ENCODE results near the gene MSRB2. TPM values are rescaled to one million over a fixed set of nuclear protein-coding genes. Genes with fewer than 3 reads are reported as not detected.

The MSRB2 gene
- total and polyA plus RNA-seq, 12 donors, result 57.1 to 230 (median 175) TPM

GRCh38 chr10:23094786-23095403 lies 484 bp upstream of the MSRB2 start:
- peak in 4 of 8 donors; percentile 1 to 12 (median 4) for ATAC-seq
- intact Hi-C loops (cut with DNase I), result loop anchor here in 1 of 10 donors (10.0 kb wide), 1 partner anchor 840 kb away; no protein-coding TSS in a partner anchor
- peaks cover 0 to 41% (median 35%) of the 10 kb centered on the region in 9 donors for H3K4me1 ChIP-seq
- 21 to 26% methylated on average over 8 of the region's 8 CpGs for WGBS, 2 donors
- TF ChIP-seq, protein P1, sequence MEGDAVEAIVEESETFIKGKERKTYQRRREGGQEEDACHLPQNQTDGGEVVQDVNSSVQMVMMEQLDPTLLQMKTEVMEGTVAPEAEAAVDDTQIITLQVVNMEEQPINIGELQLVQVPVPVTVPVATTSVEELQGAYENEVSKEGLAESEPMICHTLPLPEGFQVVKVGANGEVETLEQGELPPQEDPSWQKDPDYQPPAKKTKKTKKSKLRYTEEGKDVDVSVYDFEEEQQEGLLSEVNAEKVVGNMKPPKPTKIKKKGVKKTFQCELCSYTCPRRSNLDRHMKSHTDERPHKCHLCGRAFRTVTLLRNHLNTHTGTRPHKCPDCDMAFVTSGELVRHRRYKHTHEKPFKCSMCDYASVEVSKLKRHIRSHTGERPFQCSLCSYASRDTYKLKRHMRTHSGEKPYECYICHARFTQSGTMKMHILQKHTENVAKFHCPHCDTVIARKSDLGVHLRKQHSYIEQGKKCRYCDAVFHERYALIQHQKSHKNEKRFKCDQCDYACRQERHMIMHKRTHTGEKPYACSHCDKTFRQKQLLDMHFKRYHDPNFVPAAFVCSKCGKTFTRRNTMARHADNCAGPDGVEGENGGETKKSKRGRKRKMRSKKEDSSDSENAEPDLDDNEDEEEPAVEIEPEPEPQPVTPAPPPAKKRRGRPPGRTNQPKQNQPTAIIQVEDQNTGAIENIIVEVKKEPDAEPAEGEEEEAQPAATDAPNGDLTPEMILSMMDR (IDR thresholded peaks at IDR 0.05), result no peak
- peak overlapping the region in 8 of 10 donors; percentile 79 to 93 (median 84) for H3K4me3 ChIP-seq
- no peaks in the 10 kb centered on the region for H3K27me3 ChIP-seq
- peaks cover 0 to 31% (median 4%) of the 10 kb centered on the region in 11 donors for H3K9me3 ChIP-seq
- no peaks in the 10 kb centered on the region for H3K36me3 ChIP-seq
- DNase-seq, result no peak
- H3K27ac ChIP-seq, result peak overlapping the region in 7 of 10 donors; percentile 18 to 96 (median 66)

DNA sequence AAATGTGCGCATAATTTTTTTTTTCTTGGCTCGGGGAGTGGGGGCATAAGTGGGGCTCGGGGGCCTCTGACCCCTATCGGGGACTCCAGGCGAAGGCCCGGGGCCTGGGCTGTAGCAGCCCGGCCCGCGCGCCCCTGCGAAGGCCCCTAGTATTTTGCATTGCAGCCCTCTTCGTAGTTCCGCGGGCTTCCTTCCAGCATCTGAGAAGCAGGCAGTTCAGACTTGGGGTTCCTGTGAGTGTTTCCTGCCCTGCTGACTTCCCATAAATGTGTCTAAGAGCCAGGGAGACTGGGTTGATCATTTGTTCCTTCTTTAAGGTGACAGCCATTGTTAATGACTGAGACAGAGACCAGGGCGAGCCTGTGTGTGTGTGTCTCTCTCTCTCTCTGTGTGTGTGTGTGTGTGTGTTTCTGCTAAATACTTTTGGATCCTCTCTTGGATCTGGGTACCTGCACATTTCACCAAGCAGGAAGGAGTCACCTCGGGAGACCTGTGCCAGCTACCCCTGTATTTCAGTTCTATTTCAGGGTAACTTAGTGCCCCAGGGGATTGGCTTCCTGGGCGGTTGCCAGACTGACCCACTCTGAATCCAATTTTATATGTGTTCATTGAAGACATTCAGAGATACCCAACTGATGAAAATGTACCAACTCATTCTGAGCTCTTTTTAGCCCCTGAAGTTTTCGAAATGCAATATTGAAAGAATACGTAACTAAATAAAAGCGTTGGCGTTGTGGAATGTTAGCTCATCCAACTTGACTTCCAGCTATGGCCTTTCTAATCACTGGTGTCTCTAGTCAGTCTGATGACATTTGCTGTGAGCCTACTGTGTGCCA lies 805 bp downstream of the MSRB2 start:
- Histone ChIP-seq H3K4me1 (peaks cover 0 to 48% (median 40%) of the 10 kb centered on the region in 9 donors), H3K27me3 (no peaks in the 10 kb centered on the region), H3K4me3 (peak overlapping the region; percentile 44 to 93 (median 82)), H3K27ac (peak overlapping the region; percentile 86 to 98 (median 96)), H3K9me3 (peaks cover 0 to 27% (median 6%) of the 10 kb centered on the region in 11 donors), H3K36me3 (no peaks in the 10 kb centered on the region)
- intact Hi-C loops (cut with DNase I), result loop anchor here in 1 of 10 donors (10.0 kb wide), 1 partner anchor 841 kb away; no protein-coding TSS in a partner anchor
- 13 to 14% methylated on average over 21 of the region's 21 CpGs for WGBS, 2 donors
- peak; percentile 46 to 60 for DNase-seq
- TF ChIP-seq, protein P1 (IDR thresholded peaks at IDR 0.05), result no peak
- peak; percentile 42 to 69 (median 61) for ATAC-seq

DNA sequence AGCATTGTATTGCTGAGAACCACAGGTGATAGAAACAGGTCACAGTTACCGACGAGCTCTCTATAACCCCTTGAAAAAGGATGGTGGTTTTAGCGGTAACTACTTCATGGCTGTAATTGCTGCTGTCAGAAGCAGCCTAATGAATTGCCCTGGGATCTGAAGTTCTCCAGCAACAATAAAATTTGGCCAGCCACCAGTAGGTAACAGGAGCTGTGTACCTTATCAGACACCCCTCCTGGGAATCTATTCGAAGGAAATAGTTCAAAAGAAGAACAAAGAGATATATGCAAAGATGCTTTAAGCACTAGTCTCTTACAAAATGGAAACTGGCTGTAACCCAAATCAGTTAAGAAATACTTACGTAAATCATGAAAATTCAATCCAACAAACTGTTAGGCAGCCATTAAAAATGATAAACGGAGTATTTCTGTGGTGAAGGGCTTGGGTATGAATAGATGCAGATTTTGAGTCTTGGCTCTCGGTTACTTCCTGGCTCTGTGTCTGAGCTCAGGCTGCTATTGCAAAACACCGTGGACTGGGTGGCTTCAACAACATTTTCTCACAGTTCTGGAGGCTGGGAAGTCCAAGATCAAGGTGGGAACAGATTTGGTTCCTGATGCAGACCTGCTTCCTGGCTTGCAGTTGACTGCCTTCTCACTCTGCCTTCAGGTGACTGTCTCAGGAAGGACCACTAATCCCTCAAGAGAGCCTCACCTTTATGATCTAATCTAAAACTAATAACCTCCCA lies 1.6 kb downstream of the MSRB2 start:
- ATAC-seq (peak in 1 of 8 donors; percentile 4), DNase-seq (no peak)
- Histone ChIP-seq H3K36me3 (no peaks in the 10 kb centered on the region), H3K4me1 (peaks cover 0 to 48% (median 40%) of the 10 kb centered on the region in 9 donors), H3K9me3 (peaks cover 0 to 26% (median 8%) of the 10 kb centered on the region in 11 donors), H3K4me3 (peak overlapping the region in 9 of 10 donors; percentile 70 to 93 (median 84)), H3K27ac (peak overlapping the region in 9 of 10 donors; percentile 94 to 98 (median 96)), H3K27me3 (no peaks in the 10 kb centered on the region)
- 28% methylated on average over 8 of the region's 8 CpGs for WGBS, 2 donors
- intact Hi-C loops (cut with DNase I), result loop anchor here in 1 of 10 donors (10.0 kb wide), 1 partner anchor 842 kb away; no protein-coding TSS in a partner anchor
- TF ChIP-seq, protein P1 (IDR thresholded peaks at IDR 0.05), result no peak

All from heart right ventricle (tissue), 16 donors.